GM12891 (cell line): ENCODE results near the gene VIPR1.

Experiments used
- POLR2A ChIP-seq: IDR thresholded peaks from 2 replicates; pipeline ENCODE4 v1.6.1; 2011; ENCODE audit warnings: low read depth, low read length, control low read depth
- POLR2AphosphoS5 ChIP-seq: IDR thresholded peaks from 2 replicates; pipeline ENCODE4 v1.6.1; 2011; ENCODE audit warnings: low read depth, low read length, control low read depth
- POU2F2 ChIP-seq: IDR thresholded peaks from 2 replicates; pipeline ENCODE4 v1.6.1; 2011; ENCODE audit warnings: low read depth, mild to moderate bottlenecking, control low read depth, low read length, moderate library complexity
- TAF1 ChIP-seq: IDR thresholded peaks from 2 replicates; pipeline ENCODE4 v1.6.1; 2011; ENCODE audit warnings: low read depth, low read length, control low read depth

- TF ChIP-seq POLR2A (no peak), POLR2AphosphoS5 (no peak), TAF1 (no peak), POU2F2 (no peak)
Observed at GRCh38 chr3:42550250-42550649, 47.8 kb downstream of the VIPR1 start.
